ENCODE results near the gene AAK1.
"Not testable (repeated sequence)": the region's sequence is repeated elsewhere in the genome, so short reads cannot be mapped to it uniquely, and the experiment has no call there.

The AAK1 gene

GRCh38 chr2:69450735-69451416 lies 192.7 kb downstream of the AAK1 start:
- DNase-seq (ENCODE audit: low read depth), result no peak

- DNase-seq (ENCODE audit: low read depth), result no peak
Observed at GRCh38 chr2:69449906-69450305, 193.6 kb downstream of the AAK1 start.

- DNase-seq (ENCODE audit: low read depth), result not testable (repeated sequence)
Observed at GRCh38 chr2:69443673-69444072, 199.9 kb downstream of the AAK1 start.

GRCh38 chr2:69439499-69439898 lies 204.0 kb downstream of the AAK1 start:
- DNase-seq (ENCODE audit: low read depth), result not testable (repeated sequence)

GRCh38 chr2:69438580-69438979 lies 205.0 kb downstream of the AAK1 start:
- DNase-seq (ENCODE audit: low read depth), result no peak

- DNase-seq (ENCODE audit: low read depth), result no peak
Observed at GRCh38 chr2:69437751-69438154, 205.8 kb downstream of the AAK1 start.

GRCh38 chr2:69436938-69437750 lies 206.4 kb downstream of the AAK1 start, which contains the start of gene NFU1:
NFU1 (minus strand) TSS chr2:69437435; CDS start chr2:69437422, 13 bp downstream.
- peak; percentile 68 for DNase-seq (ENCODE audit: low read depth)

GRCh38 chr2:69436596-69436937 lies 207.0 kb downstream of the AAK1 start:
- DNase-seq (ENCODE audit: low read depth), result no peak

- no peak for DNase-seq (ENCODE audit: low read depth)
Observed at GRCh38 chr2:69434753-69435152, 208.8 kb downstream of the AAK1 start.

GRCh38 chr2:69429491-69430183 lies 213.9 kb downstream of the AAK1 start:
- no peak for DNase-seq (ENCODE audit: low read depth)

- DNase-seq (ENCODE audit: low read depth), result no peak
Observed at GRCh38 chr2:69428981-69429380, 214.6 kb downstream of the AAK1 start.

GRCh38 chr2:69424419-69424818 lies 219.1 kb downstream of the AAK1 start:
- DNase-seq (ENCODE audit: low read depth), result no peak

- no peak for DNase-seq (ENCODE audit: low read depth)
Observed at GRCh38 chr2:69422198-69422597, 221.3 kb downstream of the AAK1 start.

- not testable (repeated sequence) for DNase-seq (ENCODE audit: low read depth)
Observed at GRCh38 chr2:69419111-69419510, 224.4 kb downstream of the AAK1 start.

GRCh38 chr2:69416147-69416546 lies 227.4 kb downstream of the AAK1 start:
- no peak for DNase-seq (ENCODE audit: low read depth)
